ENCODE data around the gene CCDC85A.

- no peak for TF ChIP-seq FOXM1 (IDR thresholded peaks at IDR 0.05; ENCODE audit: low read depth)
- TF ChIP-seq CTCF (IDR thresholded peaks at IDR 0.05), result no peak
- no peak for TF ChIP-seq YY1 (IDR thresholded peaks at IDR 0.05; ENCODE audit: low read depth)
- no peak for TF ChIP-seq POLR2AphosphoS5 (IDR thresholded peaks at IDR 0.05; ENCODE audit: low read depth, low read length)
- TF ChIP-seq RCOR1 (IDR thresholded peaks at IDR 0.05; ENCODE audit: low read length), result no peak
- TF ChIP-seq ELF1 (IDR thresholded peaks at IDR 0.05), result no peak
- TF ChIP-seq MAX (IDR thresholded peaks at IDR 0.05; ENCODE audit: low read depth), result no peak
- no peak for TF ChIP-seq NRF1 (IDR thresholded peaks at IDR 0.05; ENCODE audit: low read depth, low read length)
- TF ChIP-seq CHD2 (IDR thresholded peaks at IDR 0.05; ENCODE audit: low read length, partially characterized antibody), result no peak
- TF ChIP-seq GABPA (IDR thresholded peaks at IDR 0.05; ENCODE audit: low read depth), result no peak
- no peak for TF ChIP-seq REST (IDR thresholded peaks at IDR 0.05; ENCODE audit: low read depth, low read length)
- TF ChIP-seq RAD21 (IDR thresholded peaks at IDR 0.05; ENCODE audit: low read length), result no peak
Measured at GRCh38 chr2:56234241-56234640, 50.5 kb downstream of the CCDC85A start.

Measured in SK-N-SH (cell line).